ENCODE measurements around the gene CBX2.

CBX2 gene

DNA sequence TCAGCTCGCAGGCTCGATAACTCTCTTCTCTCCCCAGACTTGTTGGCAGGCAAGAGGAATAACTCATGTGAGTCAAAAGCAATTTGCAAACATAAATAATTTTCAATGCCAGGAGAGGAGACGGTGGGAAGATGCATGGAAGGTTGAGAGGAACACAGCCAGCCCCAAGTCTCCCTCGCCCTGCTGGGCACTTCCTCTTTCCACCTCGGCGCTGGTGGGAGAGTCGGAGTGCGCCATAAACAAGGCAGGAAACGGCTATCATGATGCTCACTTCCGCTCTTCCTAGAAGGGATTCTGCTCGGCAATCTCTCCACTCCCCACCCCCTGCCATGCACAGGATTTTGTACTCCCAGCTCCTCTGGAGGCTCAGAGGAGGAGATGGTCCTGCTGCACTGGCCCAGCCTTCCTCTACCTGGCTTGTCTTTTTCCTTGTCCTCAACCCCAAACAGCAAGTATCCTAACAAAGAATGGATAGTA lies 48.3 kb downstream of the CBX2 start:
- no peak for DNase-seq (ENCODE audit: low read depth in 1 of 2, low spot score in 1 of 2)

DNA sequence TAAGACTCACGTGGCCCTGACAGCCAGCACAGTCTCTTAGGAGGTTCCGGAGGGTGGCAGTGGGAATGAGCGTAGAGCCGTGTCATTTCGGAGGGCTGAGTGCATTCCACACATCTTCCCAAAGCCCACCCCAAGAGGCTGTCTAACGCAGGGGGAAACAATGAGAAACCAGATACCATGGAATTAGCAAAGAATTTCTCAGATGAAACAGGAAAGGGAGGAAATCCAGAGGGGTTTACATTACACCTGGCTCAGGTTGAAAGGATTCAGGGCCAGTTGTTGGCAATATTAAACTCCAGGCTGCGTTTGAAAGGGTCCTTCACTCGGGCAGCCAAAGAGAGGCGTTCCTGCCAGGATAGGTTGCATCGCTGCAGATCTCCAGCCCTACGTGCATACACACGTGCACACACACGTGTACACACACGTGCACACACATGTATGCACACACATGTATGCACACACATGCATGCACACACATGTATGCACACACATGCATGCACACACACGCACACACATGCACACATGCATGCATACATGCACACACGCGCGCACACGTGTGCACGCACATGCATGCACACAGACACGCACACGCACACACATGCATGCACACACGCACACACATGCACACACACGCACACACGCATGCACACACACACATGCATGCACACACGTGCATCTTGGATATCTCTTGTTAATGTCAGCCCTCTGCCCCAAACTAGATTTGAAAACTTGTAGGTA lies 49.1 kb downstream of the CBX2 start:
- DNase-seq (ENCODE audit: low read depth in 1 of 2, low spot score in 1 of 2) = no peak

DNA sequence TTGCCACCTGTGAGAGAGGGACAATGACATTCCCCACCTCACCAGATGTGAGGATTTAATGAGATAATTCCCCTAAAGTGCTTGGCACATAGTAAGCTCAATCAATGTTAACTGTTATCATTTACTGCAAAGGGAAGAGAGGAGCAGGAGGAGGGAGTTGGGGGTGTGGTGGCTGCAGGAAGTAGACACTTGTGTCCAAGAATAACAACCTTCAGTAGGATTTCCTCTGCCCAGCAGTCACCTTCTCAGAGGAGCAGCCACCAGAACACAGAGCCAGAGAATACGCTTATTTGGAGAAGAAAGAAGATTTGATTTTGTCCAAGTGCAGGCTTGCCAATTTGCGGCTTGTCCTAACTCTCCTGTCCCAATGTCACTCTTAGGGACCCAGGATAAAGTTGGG lies 51.1 kb downstream of the CBX2 start:
- no peak for DNase-seq (ENCODE audit: low read depth in 1 of 2, low spot score in 1 of 2)

DNA sequence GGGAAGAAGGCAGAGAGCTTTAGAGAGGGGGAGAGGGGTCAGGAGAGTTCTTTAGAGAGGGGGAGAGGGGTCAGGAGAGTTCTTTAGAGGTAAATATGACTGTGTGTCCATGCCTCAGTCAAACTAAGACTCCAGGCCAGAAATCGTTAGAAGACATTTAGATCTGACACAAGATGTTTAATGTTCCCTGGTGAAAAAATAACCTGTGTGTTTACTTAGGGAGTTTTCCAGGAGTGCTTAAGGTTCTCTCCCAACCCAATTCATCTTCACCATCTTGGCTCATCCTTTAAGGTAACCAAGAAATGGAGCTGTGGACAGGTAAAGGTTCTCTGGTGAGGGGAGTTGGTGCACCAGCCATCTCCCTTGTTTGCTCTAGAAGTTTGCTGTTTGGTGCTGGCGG lies 51.5 kb downstream of the CBX2 start:
- DNase-seq (ENCODE audit: low read depth in 1 of 2, low spot score in 1 of 2) = no peak

DNA sequence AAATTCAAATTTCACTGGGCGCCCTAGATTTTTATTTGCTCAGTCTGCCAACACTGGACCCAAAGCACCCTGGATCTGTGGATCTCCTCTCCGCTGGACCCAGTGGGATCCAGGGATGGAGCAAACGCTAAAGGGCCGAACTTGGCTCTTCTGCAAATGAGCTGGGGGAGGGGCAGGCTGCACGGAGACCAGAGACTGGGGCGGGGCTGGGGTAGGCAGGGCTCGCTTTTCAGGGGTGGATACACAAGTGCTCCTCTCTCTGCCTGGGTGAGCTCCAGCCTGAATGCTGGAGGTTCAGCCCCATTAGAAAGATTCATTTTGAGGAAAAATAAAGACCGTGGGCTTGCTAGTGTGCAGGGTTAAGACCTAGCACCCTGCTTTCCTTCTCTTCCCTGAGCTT lies 52.4 kb downstream of the CBX2 start:
- no peak for DNase-seq (ENCODE audit: low read depth in 1 of 2, low spot score in 1 of 2)

DNA sequence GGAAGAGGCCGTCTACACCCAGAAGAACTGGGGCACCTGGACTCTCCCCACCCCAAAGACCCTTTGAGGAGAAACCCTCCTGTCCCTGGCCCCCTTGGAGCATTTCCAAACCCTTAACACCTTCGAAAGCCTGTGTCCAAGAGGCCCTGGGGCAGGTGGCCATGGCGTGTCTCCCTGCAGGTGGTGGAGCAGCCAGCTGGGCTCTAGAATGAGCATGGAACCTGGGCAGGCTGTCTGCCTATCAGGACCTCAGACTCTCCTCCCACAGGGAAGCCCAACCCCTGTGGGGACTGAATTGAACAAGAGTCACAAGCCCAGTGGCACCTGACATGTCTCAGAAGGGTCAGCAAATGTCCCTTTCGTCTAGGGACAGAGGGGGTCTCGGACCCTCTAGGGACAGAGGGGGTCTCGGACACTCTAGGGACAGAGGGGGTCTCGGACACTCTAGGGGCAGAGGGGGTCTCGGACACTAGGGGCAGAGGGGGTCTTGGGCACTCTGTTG lies 52.9 kb downstream of the CBX2 start:
- DNase-seq (ENCODE audit: low read depth in 1 of 2, low spot score in 1 of 2) = no peak

DNA sequence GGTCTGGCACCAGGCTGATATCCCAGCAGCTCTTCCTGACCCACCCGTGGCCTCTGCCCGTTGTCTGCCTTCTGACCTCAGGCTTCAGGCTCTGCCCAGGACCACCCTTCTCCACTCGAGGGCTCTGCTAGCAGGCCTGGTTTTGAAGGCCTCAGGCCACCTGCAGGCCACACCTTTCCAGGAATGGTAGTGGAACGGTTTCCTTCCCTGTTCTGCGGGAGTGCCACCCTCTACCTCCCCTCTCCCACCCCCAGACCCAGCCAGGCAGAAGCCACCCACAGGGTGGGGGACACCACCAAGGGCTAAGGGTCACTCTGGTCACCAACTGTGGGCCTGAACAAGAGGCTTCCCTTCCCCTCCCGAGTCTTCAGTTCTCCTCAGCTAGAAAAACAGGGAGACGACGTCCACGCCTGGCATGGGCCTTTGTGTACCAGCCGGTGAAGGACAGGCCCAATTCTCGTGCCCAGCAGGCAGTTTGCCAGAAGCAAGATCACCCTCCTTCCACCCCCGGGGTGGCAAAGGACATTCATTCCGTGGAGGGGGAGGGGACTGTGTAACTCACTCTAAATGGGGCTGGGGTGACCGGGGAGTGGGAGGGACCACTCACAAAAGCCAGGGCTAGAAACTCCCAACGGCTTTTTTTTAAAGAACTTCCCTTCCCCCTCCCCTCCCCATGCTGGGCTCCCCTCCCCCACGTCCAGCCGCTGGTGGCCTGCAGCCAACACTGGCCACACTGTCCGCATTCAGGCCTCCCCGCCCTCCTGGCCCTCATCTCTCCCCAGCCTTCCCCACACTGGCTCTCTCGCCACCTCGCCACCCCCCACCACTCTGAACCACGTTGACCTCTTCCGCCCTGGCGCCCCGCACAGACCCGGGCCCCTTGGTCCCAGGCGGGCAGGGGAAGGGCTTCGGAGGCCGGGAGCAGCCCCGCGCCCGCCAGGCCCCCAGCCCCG lies 53.6 kb downstream of the CBX2 start:
- no peak for DNase-seq (ENCODE audit: low read depth in 1 of 2, low spot score in 1 of 2)

DNA sequence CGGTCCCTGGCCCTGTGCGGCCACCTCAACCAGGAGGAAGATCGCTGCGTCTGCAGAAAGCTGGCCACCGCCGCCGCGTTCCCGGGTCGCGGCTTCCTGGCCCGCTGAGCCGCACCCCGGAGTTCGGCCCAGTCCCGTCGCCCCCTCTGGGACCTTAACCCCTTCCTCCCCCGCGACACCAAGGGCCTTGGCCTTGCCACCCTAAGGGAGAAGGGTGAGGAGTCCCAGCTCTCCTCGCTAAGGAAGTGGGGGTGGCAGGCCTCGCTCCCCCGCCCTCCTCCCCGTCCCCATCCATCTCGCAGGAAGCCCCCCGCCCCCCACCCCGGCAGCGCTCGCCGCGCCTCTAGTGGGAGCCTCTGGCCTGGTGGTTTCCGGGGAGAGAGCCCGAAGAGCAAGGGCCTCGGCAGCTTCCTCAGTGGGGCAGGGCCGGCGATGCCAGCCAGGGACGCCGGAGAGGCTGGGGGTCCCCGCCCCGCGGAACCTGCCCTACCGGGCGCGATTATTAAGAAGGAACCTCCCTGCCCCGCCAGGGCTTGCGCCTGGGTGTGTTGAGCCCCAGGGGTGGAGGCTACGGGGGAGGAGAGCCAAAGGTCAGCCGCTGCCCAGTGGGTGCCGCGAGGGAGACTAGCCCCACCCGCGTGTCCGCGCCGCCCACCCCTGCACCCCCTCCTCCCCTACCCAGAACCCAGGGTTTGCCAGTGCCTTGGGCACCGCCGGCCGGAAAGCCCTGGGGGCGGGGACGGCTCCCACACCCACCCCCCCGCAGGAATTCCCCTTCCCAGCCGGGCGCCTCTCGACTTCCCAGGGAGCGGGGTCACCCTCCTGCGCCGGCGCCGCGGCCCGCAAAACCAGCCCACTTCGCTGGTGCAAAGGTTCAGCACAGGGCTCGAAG lies 54.5 kb downstream of the CBX2 start:
- DNase-seq (ENCODE audit: low read depth in 1 of 2, low spot score in 1 of 2) = no peak

DNA sequence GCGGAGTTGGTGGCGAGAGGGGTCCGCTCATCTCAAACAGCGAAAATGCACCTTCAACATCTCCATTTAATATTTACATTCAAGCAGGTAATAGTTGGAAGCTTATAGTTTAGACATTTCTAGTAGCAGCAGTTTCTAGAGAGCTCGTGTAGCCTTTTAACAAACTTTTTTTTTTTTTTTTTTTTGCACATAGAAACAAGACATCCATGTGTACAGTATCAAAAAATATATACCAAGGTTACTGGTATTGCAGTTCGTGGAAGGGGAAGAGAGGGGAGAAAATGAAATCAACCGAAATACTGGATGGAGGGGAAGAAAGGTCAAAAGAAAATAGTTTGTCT lies 55.1 kb downstream of the CBX2 start:
- no peak for DNase-seq (ENCODE audit: low read depth in 1 of 2, low spot score in 1 of 2)

DNA sequence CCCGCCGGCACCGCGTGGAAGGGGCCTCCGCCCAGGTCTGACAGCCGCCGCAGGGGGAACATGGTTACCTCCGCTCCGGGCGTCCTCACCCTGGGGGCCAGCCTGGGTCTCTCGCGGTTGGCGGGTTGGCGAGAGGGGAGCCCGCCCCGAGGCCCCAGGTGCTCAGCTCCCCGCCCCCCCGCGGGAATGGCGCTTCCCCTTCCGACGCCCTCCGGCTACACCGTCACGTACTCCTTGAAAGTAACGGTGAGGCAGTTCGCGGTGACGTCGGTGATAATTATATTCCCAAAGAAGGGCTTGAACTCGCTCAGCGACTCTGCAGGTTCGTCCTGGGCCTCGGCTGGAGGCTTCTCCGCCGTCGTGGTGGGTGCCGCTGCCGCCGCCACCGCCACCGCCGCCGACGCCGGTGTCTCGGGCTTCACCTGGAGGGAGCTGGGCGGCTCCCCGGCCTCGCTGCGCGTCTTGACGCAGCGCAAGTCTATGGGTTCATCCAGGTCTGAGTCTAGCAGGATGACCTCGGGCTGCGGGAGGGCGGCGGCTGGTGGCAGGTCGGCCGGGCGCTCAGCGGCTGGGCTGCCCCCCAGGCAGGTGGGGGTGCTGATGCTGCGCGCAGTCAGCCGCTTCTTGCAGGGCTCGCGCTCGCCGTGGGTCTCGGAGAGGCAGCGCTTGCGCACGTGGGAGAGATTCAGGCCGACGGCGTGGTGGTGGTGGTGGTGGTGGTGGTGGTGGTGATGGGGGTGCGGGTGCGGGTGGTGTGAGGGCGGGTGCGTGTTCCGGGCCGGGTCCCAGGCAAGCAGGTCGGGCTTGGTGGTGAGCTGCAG lies 56.0 kb downstream of the CBX2 start:
- no peak for DNase-seq (ENCODE audit: low read depth in 1 of 2, low spot score in 1 of 2)

DNA sequence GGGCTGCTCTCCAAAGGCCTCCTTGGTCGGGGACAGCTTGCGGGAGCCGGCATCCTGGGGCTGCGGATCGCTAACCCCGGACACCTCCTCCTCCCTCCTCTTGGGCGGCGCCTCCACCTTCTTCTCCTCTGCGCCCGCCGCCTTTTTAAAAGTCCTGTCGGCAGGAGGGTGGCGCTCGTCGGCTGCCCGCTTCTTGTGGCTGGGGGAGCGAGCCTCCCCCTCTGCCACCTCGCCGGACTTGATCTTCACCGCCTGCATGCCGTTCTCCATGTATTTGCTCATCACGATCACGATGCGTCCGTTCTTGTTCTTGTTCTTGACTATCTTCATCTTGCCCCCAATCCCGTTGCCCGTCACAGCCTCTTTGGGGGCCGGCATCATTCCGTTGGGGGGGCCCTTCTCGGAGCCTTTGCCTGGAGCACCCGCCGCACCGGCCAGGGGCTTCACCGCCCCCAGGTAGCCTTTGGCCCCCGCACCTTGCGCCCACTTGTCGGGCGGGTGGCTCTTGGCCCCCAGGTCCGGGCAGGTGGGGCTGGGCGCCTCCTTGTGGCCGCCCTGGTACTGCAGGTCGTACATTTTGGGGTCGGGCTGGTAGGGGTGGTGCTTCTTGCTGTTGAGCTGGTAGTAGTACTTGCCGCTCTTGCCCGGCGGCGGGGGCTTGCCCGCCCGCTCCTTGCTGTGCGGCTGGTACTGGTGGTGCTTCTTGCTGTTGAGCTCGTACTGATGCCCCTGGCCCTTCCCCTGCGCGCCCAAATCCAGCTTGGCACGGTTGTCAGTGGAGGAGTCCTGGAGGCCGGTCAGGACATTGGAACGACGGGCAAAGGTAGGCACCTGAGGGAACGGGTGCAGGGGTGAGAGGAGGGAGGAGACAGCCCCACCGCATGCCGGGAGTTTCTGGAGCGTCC lies 56.9 kb downstream of the CBX2 start:
- DNase-seq (ENCODE audit: low read depth in 1 of 2, low spot score in 1 of 2) = no peak

DNA sequence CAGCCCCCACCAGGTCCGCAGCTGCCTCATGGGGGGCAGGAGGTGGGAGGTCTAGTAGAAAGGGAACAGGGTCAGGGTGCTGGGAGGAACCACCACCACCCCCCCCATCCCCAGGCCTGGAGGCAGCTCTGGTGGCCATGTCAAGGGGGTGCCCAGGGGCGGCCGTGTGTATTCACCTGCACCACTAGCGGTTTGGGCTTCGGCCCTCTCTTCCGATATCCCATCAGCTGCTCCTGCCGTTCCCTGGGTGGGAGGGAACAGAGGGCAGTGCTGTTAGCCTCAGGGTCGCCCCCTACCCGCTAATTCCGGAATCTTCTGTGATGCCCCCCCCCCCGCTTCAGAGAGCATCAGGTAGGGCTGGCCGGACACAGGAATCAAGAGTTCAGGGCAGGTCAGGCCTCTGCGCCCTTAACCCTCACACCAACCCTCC lies 57.5 kb downstream of the CBX2 start:
- DNase-seq (ENCODE audit: low read depth in 1 of 2, low spot score in 1 of 2) = no peak

DNA sequence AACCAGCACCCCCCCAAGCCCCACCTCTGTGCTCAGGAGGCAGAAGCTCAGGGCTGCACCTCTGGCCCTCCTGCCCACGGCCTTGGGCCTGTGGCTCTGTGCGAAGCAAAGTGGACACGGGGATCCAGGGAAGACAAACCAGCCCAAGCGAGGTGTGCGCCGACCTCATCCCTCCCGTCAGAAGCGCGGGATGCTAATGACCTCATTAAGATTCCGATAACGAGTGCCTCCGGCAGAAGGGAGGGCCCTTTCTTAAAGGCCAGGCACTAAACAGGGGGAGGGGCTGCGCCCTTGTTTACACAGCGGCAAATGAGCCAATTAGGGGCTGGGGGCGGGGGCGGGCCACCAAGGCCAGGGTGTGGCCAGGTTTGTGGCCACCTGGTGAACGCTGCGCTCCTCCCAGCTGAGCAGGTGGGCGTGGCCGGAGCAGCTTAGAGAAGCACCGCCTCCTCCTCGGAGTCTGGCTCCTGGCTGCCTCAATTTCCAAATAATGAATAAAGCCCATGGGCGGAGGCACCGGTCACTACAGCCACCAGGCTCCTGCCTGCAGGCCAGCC lies 58.1 kb downstream of the CBX2 start:
- DNase-seq (ENCODE audit: low read depth in 1 of 2, low spot score in 1 of 2) = no peak

DNA sequence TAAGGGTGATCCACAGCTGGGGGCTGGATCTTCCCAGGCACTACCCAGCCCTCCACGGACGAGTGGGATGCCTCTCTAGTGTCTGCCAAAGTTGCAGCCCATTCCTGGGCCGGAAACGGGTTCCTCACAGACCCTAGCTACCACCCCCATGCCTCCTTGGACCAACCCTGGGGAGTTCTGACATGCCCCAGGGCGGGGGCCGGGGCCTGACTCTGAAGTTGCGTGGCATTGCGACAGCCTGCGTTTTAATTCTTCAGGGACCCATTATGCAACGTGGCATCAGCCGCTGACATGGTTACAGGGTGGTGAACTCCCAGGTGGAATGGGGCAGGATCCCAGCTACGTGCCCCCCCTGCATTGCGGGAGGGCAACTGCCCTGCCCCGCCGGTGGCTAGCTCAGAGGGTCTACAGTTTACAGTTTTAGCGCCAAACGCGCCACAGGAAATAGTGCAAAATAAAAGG lies 58.6 kb downstream of the CBX2 start:
- DNase-seq (ENCODE audit: low read depth in 1 of 2, low spot score in 1 of 2) = no peak

DNA sequence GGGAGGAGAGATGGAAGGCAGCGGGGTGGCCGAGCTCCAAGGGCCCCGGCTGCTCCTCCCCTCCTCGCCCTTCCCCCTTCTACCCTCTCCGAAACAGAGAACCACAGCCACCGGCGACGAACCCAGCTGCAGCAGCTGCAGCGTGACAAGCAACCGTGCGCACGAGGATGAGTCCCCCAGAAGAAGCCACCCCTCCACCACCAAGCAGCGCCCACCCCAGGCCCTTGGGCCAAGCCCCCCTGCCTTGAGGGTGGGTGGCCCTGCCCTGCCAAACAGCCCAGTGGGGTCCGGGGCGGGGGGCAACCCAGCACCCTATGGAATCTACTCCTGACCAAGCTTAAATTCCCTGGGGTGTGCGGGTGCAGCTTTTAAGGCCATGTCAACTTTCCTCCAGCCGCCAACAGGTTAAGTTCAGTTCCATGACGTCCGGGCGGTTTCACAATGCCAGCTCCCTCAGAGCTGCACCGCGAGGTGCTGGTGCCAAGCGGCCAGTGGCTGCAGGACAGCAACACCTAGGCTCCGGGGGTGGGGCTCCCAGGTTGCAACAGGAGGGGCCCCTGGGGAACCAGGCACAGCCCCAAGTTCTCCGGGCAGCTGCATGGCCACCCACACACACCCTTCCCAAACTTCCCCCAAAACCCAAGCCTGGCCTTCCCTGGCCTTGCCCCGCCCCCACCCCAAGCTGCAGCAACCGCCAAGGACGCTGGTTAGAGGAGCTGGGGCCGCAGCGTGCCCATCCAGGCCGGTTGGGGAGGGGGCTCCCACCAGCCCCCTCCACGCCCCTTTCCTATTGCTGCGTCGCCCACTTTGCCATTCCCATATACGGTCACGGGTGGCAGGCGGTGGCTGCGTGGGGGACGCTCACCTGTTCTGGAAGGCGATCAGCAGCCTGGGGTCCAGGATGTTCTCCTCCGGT lies 59.3 kb downstream of the CBX2 start:
- DNase-seq (ENCODE audit: low read depth in 1 of 2, low spot score in 1 of 2) = no peak
